Memory B cell (primary cell): ENCODE results near the gene EMILIN2.

Source experiments
- ATAC-seq: fragments of 150-1000 bp; cut with Tn5 transposase; 2 replicates; pipeline ENCODE4 v1.10.0; 2021; ENCODE audit warnings: low read depth, mild to moderate bottlenecking, moderate library complexity
- DNase-seq, 2 donors: peaks; one replicate each; pipeline ENCODE4 v3.0.0; 2022; ENCODE audit warnings: low spot score in 2 of 2
- H3K27ac Mint-ChIP-seq: one replicate; pipeline ENCODE4 v1.8.0; 2022; ENCODE audit warnings: mild to moderate bottlenecking, moderate library complexity, mixed read lengths
- H3K27me3 Mint-ChIP-seq: one replicate; pipeline ENCODE4 v1.8.0; 2022; ENCODE audit warnings: mixed read lengths
- H3K36me3 Mint-ChIP-seq: one replicate; pipeline ENCODE4 v1.8.0; 2022; ENCODE audit warnings: mild to moderate bottlenecking, mixed read lengths
- H3K4me1 Mint-ChIP-seq: one replicate; pipeline ENCODE4 v1.8.0; 2022; ENCODE audit warnings: mixed read lengths
- H3K4me3 Mint-ChIP-seq: one replicate; pipeline ENCODE4 v1.8.0; 2022; ENCODE audit warnings: mild to moderate bottlenecking, moderate library complexity, mixed read lengths
- H3K9me3 Mint-ChIP-seq: one replicate; pipeline ENCODE4 v1.8.0; 2022; ENCODE audit warnings: mixed read lengths

EMILIN2 gene

GRCh38 chr18:2893056-2893455, 46.2 kb downstream of the EMILIN2 start:
- ATAC-seq, result no peak
- no peak for DNase-seq
- Mint-ChIP-seq H3K4me1 (no peaks in the 10 kb centered on the region), H3K9me3 (peaks cover 3% of the 10 kb centered on the region), H3K4me3 (no peak overlapping the region), H3K36me3 (peaks cover 18% of the 10 kb centered on the region), H3K27me3 (peaks cover 2% of the 10 kb centered on the region), H3K27ac (no peak overlapping the region)

DNA sequence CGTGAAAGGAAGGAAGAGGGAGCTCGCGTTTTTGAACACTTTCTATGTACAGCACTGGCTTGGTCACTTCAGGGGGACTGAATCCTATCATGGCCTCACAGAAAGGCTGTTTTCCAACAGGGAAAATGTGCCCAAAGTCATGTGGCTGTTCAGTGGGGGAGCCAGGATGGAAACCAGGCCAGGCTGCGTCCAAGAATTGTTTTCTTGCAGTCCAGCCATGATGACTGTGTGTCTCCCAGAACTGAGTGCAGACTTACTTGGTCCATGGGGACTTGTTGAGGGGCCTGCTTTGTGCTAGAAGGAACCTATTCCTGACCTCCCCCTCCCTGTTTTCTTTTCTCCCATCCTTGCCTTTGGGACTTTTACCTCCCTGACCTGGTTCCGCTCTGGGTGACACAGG, 46.9 kb downstream of the EMILIN2 start:
- peaks cover 16% of the 10 kb centered on the region for H3K36me3 Mint-ChIP-seq
- H3K4me1 Mint-ChIP-seq, result no peaks in the 10 kb centered on the region

DNA sequence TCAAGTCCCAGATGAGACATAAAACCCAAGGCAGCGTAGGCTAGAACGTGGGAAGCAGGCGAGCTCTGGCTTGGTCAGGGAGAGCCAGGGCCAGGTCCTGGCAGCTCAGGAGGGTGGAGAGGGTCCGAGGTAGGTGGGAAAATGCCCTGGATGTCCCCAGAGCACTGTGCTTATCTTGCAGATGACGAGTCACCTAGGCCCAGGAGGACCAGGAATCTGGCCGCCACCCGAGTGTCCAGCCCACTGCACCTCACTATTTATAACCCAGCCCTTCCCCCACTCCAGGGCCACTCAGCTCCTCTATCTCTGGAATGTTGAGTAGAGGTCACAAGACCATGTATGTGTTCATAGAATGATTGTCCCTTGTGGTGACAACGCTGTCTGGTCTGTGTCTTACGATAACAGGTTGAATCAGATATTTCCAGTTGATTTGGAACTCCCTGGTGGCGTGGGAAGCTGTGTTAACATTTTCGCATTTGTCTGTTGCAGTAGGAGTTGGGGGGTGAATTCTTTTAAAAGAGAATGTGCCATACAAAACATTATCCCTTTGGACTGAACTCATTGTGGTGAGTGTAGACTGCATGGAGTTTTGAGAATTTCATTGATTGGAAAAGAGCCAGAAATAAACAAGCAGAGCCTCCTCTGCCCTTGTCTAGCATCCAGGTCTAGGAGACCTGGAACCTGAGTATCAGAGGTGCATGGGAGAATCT, 47.5 kb downstream of the EMILIN2 start:
- Mint-ChIP-seq H3K4me3 (no peak overlapping the region), H3K27ac (no peak overlapping the region), H3K9me3 (peaks cover 3% of the 10 kb centered on the region), H3K27me3 (peaks cover 2% of the 10 kb centered on the region), H3K36me3 (peaks cover 16% of the 10 kb centered on the region), H3K4me1 (no peaks in the 10 kb centered on the region)
- ATAC-seq (no peak), DNase-seq (no peak)

More for the DNA sequence above, 46.9 kb downstream of the EMILIN2 start:
- no peak for DNase-seq
- Mint-ChIP-seq H3K4me3 (no peak overlapping the region), H3K27me3 (peaks cover 2% of the 10 kb centered on the region), H3K9me3 (peaks cover 3% of the 10 kb centered on the region), H3K27ac (no peak overlapping the region)
- no peak for ATAC-seq

- peaks cover 16% of the 10 kb centered on the region for H3K36me3 Mint-ChIP-seq
- ATAC-seq (no peak), DNase-seq (no peak)
- H3K4me1 Mint-ChIP-seq, result no peaks in the 10 kb centered on the region
- H3K27ac Mint-ChIP-seq, result no peak overlapping the region
- no peak overlapping the region for H3K4me3 Mint-ChIP-seq
- H3K27me3 Mint-ChIP-seq, result no peaks in the 10 kb centered on the region
- peaks cover 3% of the 10 kb centered on the region for H3K9me3 Mint-ChIP-seq
These were observed 48.1 kb downstream of the EMILIN2 start for GRCh38 chr18:2894841-2895370.

DNA sequence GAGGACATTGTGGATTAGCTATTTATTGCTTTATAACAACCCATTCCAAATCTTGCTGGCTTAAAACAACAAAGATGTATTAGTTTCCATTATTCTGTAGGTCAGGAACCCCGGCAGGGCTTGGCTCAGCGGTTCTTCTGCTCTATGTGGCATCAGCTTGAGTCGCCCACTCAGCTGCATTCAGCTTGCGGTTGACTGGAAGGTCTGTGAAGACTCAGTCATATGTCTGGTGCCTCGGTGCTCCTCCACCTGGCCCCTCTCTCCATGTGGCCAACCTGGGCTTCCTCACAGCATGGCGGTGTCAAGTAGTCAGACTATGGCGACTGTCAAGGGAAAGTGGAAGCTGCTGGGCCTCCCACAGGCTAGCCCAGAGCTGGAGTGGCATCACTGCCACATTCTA, 48.6 kb downstream of the EMILIN2 start:
- Mint-ChIP-seq H3K27me3 (no peaks in the 10 kb centered on the region), H3K27ac (no peak overlapping the region), H3K4me1 (no peaks in the 10 kb centered on the region), H3K36me3 (peaks cover 16% of the 10 kb centered on the region), H3K9me3 (peaks cover 3% of the 10 kb centered on the region), H3K4me3 (no peak overlapping the region)
- no peak for DNase-seq
- ATAC-seq, result no peak

GRCh38 chr18:2896990-2897389, 50.2 kb downstream of the EMILIN2 start:
- no peaks in the 10 kb centered on the region for H3K4me1 Mint-ChIP-seq
- peaks cover 4% of the 10 kb centered on the region for H3K36me3 Mint-ChIP-seq
- H3K27ac Mint-ChIP-seq, result no peak overlapping the region
- H3K9me3 Mint-ChIP-seq, result peaks cover 3% of the 10 kb centered on the region
- no peak for DNase-seq
- H3K27me3 Mint-ChIP-seq, result no peaks in the 10 kb centered on the region
- H3K4me3 Mint-ChIP-seq, result no peak overlapping the region
- ATAC-seq, result no peak

DNA sequence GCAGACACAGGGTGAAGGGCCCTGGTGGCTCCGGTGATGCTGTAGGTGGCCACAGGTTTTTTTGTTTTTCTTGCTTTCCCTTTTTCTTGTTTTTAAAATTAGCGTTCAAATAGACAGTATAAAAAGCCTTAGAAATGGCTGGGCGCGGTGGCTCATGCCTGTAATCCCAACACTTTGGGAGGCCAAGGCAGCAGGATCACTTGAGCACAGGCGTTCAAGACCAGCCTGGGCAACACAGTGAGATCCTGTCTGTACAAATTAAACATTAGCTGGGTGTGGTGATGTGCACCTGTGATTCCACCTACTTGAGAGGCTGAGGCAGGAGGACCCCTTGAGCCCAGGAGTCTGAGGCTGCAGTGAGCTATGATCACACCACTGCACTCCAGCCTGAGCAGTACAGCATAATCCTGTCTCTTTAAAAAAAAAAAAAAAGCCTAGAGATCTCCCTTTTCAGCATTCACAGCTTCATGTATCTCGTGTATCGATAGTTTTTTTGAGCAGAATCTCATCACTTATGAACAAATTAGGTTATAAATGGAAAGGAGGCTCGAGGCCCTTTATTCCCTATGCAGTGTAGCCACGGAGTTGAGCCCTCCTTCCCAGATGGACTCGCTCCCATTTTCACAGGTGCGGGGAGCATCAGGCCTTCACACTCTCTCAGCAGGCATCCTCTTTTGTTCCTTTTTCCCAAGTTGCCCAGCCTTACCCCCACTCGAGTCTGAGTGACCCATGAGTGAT, 50.8 kb downstream of the EMILIN2 start:
- peaks cover 4% of the 10 kb centered on the region for H3K36me3 Mint-ChIP-seq
- no peaks in the 10 kb centered on the region for H3K4me1 Mint-ChIP-seq
- H3K27ac Mint-ChIP-seq, result no peak overlapping the region
- peaks cover 3% of the 10 kb centered on the region for H3K9me3 Mint-ChIP-seq
- no peaks in the 10 kb centered on the region for H3K27me3 Mint-ChIP-seq
- no peak overlapping the region for H3K4me3 Mint-ChIP-seq
- ATAC-seq, result no peak
- DNase-seq, result no peak

DNA sequence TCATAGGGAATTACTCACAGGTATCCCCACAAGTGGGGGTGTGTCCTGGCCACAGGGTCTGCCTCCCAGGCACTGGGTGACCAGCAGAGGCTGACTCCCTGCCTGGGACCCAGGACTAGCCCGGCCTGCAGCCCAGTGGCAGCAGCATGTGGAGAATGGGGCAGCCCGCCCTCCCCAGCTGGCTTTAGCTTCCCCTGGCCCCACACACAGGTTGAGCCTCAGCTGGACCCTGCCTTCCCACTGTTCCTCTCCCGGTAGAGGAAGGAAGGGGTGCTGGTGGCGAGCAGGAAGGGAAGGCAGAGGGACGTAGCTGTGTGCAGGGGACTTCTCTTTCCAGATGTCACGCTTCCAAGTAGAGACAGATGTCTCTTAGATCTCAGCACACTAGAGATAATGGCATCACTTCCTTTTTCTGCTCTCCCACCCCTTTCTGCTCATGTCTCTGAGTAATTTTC, 51.4 kb downstream of the EMILIN2 start:
- no peak overlapping the region for H3K27ac Mint-ChIP-seq

DNA sequence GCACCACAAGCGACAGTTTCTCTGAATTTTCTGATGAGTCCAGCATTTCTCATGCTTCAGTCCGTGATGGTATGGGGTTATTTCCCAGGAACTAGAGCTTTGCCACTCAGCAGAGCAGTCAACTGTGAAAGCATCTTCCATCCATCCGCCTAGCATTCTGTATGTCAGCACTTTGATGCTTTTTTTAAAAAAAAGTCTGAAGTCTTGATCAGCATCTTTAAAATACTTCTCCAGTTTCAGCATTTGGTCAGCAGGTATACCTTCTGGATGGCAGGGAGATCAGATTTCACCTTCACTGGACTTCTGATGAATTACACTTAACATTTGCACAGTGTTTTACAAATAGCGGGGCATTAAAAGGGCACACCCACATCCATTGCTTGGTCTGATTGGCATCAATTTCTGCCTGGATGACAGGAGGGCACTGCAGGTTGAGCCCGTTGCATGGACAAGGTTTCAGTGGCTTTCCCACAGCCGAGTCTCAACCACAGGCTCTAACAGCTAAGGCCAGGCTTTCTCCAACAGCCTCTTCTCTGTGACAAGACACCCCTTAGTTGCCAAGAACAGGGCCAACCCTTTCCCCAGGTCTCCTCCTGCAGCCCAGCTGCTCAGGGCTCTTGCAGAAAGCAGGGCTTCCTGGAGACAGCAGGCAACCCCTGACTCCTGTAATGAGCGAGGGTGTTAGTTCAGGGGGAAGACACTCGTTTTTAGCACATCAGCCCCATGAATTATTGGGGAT, 54.0 kb downstream of the EMILIN2 start:
- no peaks in the 10 kb centered on the region for H3K36me3 Mint-ChIP-seq
- DNase-seq, result no peak
- H3K27ac Mint-ChIP-seq, result no peak overlapping the region
- H3K9me3 Mint-ChIP-seq, result no peaks in the 10 kb centered on the region
- H3K4me3 Mint-ChIP-seq, result no peak overlapping the region
- ATAC-seq, result no peak
- no peaks in the 10 kb centered on the region for H3K4me1 Mint-ChIP-seq
- H3K27me3 Mint-ChIP-seq, result no peaks in the 10 kb centered on the region

More for the DNA sequence above, 51.4 kb downstream of the EMILIN2 start:
- ATAC-seq (no peak), DNase-seq (no peak)
- Mint-ChIP-seq H3K9me3 (peaks cover 3% of the 10 kb centered on the region), H3K27me3 (no peaks in the 10 kb centered on the region), H3K4me1 (no peaks in the 10 kb centered on the region), H3K36me3 (peaks cover 4% of the 10 kb centered on the region), H3K4me3 (no peak overlapping the region)

DNA sequence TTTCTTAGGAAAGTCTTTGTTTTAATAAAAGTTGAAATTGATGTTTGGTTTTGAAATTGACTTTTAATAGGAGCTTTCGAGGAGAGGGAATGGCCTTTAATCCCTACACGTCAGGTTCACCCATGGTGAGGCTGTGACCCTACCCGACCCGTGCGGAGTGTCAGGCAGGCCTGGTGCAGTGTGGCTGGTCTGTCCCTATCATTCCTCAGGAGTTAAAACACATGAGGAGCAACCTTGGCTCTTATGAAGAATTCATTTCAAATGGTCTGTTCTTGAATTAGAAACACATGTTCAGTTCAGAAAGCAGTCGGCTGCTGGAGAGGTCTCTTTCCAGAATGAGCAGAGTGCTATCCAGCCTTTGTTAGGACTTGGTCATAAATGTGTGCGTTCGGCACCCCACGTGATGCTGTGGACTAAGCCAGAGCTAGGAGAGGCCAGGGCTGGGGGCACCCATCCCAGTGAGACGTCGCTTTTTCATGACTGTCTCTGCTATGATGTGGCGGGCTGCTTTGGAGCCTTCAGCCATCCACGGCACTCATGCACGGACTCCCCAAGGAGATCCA, 54.7 kb downstream of the EMILIN2 start:
- Mint-ChIP-seq H3K4me3 (no peak overlapping the region), H3K27ac (no peak overlapping the region), H3K27me3 (no peaks in the 10 kb centered on the region), H3K9me3 (no peaks in the 10 kb centered on the region), H3K4me1 (no peaks in the 10 kb centered on the region), H3K36me3 (no peaks in the 10 kb centered on the region)
- DNase-seq, result no peak
- no peak for ATAC-seq

DNA sequence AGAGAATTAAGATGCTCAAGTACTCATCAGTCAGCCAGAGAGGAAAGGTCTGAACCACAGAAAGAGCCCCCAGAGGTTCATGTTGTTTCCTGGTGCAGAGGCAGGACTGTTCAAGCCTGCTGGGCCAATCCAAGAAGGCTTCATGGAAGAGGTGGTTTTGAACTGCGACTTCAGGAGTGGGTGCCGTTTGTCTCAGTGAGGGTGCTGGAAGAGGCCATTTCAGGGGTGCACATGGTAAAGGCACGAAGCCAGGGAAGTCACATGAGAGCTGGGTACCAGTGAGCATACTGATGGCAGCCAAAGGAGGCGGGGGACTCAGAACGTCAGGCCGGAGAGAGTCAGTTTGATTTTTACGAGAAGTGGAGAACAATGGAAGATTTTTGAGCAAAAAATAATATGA, 55.5 kb downstream of the EMILIN2 start:
- no peak overlapping the region for H3K27ac Mint-ChIP-seq
- no peak for ATAC-seq

DNA sequence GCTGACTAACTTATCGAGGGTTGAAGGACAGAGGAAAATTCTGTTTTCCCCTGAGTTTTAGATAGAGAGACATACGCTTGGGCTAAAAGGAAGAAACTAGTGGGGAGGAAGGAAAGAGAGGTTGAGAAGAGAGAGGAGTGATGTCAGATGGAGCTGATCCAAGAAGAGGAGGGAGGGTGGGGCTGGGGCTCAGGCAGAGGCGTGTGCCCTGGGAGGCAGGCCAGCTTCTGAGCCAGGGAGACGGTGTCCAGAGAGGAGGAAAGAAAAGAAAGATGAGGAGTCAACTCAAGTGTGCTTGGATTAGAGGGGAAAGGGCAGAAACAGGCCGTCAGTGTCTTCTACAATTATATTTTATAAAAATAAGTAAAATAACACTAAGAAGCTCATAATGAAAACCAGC, 56.2 kb downstream of the EMILIN2 start:
- ATAC-seq, result no peak
- Mint-ChIP-seq H3K4me1 (peaks cover 6% of the 10 kb centered on the region), H3K9me3 (no peaks in the 10 kb centered on the region), H3K27me3 (no peaks in the 10 kb centered on the region), H3K4me3 (no peak overlapping the region), H3K27ac (no peak overlapping the region), H3K36me3 (no peaks in the 10 kb centered on the region)
- DNase-seq, result no peak

More for the DNA sequence above, 55.5 kb downstream of the EMILIN2 start:
- Mint-ChIP-seq H3K36me3 (no peaks in the 10 kb centered on the region), H3K27me3 (no peaks in the 10 kb centered on the region), H3K9me3 (no peaks in the 10 kb centered on the region), H3K4me3 (no peak overlapping the region), H3K4me1 (peaks cover 3% of the 10 kb centered on the region)
- no peak for DNase-seq

- H3K27ac Mint-ChIP-seq, result no peak overlapping the region
- no peaks in the 10 kb centered on the region for H3K9me3 Mint-ChIP-seq
- ATAC-seq (peak; percentile 28), DNase-seq (no peak)
- peaks cover 11% of the 10 kb centered on the region for H3K4me1 Mint-ChIP-seq
- peak overlapping the region; percentile 75 for H3K4me3 Mint-ChIP-seq
- no peaks in the 10 kb centered on the region for H3K36me3 Mint-ChIP-seq
- no peaks in the 10 kb centered on the region for H3K27me3 Mint-ChIP-seq
These were observed 59.3 kb downstream of the EMILIN2 start for GRCh38 chr18:2905854-2906703.
